SK-N-SH treated with all-trans-retinoic acid at 6 μM for 48 hours (cell line): ENCODE data around the gene ACACB.

Experiments
- ATAC-seq: fragments of 200-7000 bp; cut with Tn5 transposase; 3 replicates; pipeline ENCODE4 v1.9.1; 2020; ENCODE audit warnings: mild to moderate bottlenecking, moderate library complexity
- ARNTL ChIP-seq: fragments of 450-650 bp; formaldehyde crosslinking; IDR thresholded peaks from 2 replicates; pipeline ENCODE4 v1.5.0; 2020; ENCODE audit warnings: low read depth, mild to moderate bottlenecking, moderate library complexity, borderline replicate concordance
- BACH2 ChIP-seq: fragments of 250-450 bp; sonication (Bioruptor Pico); IDR thresholded peaks from 2 replicates; pipeline ENCODE4 v1.9.0; 2021; ENCODE audit warnings: mild to moderate bottlenecking, borderline replicate concordance
- CSDC2 ChIP-seq: fragments of 250-450 bp; sonication (Bioruptor Pico); IDR thresholded peaks from 2 replicates; pipeline ENCODE4 v1.5.0; 2020; ENCODE audit warnings: mild to moderate bottlenecking, moderate library complexity
- GLIS3 ChIP-seq: fragments of 250-450 bp; sonication (Bioruptor Pico); IDR thresholded peaks from 2 replicates; pipeline ENCODE4 v1.5.0; 2020; ENCODE audit warnings: mild to moderate bottlenecking, moderate library complexity
- ISL1 ChIP-seq: fragments of 250-450 bp; sonication (Bioruptor Pico); IDR thresholded peaks from 2 replicates; pipeline ENCODE4 v2.1.2; 2022; ENCODE audit warnings: mild to moderate bottlenecking, moderate library complexity
- OSR1 ChIP-seq: fragments of 250-450 bp; sonication (Bioruptor Pico); IDR thresholded peaks from 2 replicates; pipeline ENCODE4 v1.8.0; 2022; ENCODE audit warnings: moderate library complexity, mild to moderate bottlenecking, inconsistent platforms
- PPARA ChIP-seq: fragments of 250-450 bp; sonication (Bioruptor Pico); IDR thresholded peaks from 2 replicates; pipeline ENCODE4 v1.5.0; 2020; ENCODE audit warnings: mild to moderate bottlenecking, borderline replicate concordance
- RARB ChIP-seq: fragments of 250-450 bp; sonication (Bioruptor Pico); IDR thresholded peaks from 2 replicates; pipeline ENCODE4 v1.8.0; 2021; ENCODE audit warnings: mild to moderate bottlenecking, moderate library complexity
- SNAI2 ChIP-seq: fragments of 250-450 bp; sonication (Bioruptor Pico); IDR thresholded peaks from 2 replicates; pipeline ENCODE4 v1.5.0; 2020; ENCODE audit warnings: mild to moderate bottlenecking, moderate library complexity
- TOX ChIP-seq: fragments of 250-450 bp; sonication (Bioruptor Pico); IDR thresholded peaks from 2 replicates; pipeline ENCODE4 v1.8.0; 2021; ENCODE audit warnings: mild to moderate bottlenecking, moderate library complexity, borderline replicate concordance
- ZC3H10 ChIP-seq: fragments of 250-450 bp; sonication (Bioruptor Pico); IDR thresholded peaks from 2 replicates; pipeline ENCODE4 v1.5.1; 2021; ENCODE audit warnings: mild to moderate bottlenecking, moderate library complexity
- ZFP3 ChIP-seq: fragments of 250-450 bp; sonication (Bioruptor Pico); IDR thresholded peaks from 2 replicates; pipeline ENCODE4 v1.5.0; 2020; ENCODE audit warnings: mild to moderate bottlenecking, moderate library complexity
- ZNF565 ChIP-seq: fragments of 450-650 bp; formaldehyde crosslinking; conservative IDR thresholded peaks from 2 replicates; pipeline ENCODE4 v1.5.0; 2020; ENCODE audit warnings: low read depth, mild to moderate bottlenecking, moderate library complexity
- ZNF70 ChIP-seq: fragments of 450-650 bp; formaldehyde crosslinking; IDR thresholded peaks from 2 replicates; pipeline ENCODE4 v1.5.0; 2020; ENCODE audit warnings: mild to moderate bottlenecking, moderate library complexity
- TF ChIP-seq, protein P1 (sequence below): fragments of 250-450 bp; sonication (Bioruptor Pico); IDR thresholded peaks from 2 replicates; pipeline ENCODE4 v1.8.0; 2021; ENCODE audit warnings: low read depth, mild to moderate bottlenecking, moderate library complexity, borderline replicate concordance
- TF ChIP-seq, protein P2 (sequence below): fragments of 250-450 bp; sonication (Bioruptor Pico); IDR thresholded peaks from 2 replicates; pipeline ENCODE4 v1.5.1; 2020; ENCODE audit warnings: low read depth, mild to moderate bottlenecking, moderate library complexity
- TF ChIP-seq, protein P3 (sequence below): fragments of 250-450 bp; sonication (Bioruptor Pico); IDR thresholded peaks from 2 replicates; pipeline ENCODE4 v1.5.0; 2020; ENCODE audit warnings: mild to moderate bottlenecking, moderate library complexity
- TF ChIP-seq, protein P4 (sequence below): fragments of 250-450 bp; sonication (Bioruptor Pico); IDR thresholded peaks from 2 replicates; pipeline ENCODE4 v1.8.0; 2020; ENCODE audit warnings: mild to moderate bottlenecking, moderate library complexity, borderline replicate concordance

ACACB gene

DNA sequence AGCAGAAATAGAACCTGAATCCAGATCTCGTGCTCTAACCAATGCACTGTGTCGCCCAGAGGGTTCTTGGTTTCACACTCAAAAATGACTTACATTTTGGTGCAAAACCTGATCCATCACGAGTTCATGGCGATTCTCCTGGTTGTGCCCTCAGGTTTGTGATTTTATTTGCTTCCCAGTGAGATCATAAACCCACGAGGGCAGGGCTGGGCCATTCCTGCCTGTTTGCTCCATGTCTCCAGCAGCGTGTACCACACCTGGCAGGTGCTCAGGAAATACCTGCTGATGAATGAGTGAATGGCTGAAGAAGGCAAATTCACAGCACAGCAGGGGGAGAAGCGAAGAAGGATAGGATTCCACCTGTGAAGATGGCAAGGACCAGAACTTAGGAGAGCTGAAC is 9.4 kb downstream of the ACACB start:
- no peak for TF ChIP-seq RARB (CRISPR knock-in tag)
- TF ChIP-seq TOX (CRISPR knock-in tag): no peak
- TF ChIP-seq ZC3H10 (CRISPR knock-in tag): no peak
- TF ChIP-seq, protein P1, sequence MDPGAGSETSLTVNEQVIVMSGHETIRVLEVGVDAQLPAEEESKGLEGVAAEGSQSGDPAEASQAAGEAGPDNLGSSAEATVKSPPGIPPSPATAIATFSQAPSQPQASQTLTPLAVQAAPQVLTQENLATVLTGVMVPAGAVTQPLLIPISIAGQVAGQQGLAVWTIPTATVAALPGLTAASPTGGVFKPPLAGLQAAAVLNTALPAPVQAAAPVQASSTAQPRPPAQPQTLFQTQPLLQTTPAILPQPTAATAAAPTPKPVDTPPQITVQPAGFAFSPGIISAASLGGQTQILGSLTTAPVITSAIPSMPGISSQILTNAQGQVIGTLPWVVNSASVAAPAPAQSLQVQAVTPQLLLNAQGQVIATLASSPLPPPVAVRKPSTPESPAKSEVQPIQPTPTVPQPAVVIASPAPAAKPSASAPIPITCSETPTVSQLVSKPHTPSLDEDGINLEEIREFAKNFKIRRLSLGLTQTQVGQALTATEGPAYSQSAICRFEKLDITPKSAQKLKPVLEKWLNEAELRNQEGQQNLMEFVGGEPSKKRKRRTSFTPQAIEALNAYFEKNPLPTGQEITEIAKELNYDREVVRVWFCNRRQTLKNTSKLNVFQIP: no peak
- TF ChIP-seq OSR1 (CRISPR knock-in tag): no peak
- TF ChIP-seq BACH2 (CRISPR knock-in tag): no peak
- no peak for TF ChIP-seq ARNTL (CRISPR knock-in tag)
- TF ChIP-seq, protein P2, sequence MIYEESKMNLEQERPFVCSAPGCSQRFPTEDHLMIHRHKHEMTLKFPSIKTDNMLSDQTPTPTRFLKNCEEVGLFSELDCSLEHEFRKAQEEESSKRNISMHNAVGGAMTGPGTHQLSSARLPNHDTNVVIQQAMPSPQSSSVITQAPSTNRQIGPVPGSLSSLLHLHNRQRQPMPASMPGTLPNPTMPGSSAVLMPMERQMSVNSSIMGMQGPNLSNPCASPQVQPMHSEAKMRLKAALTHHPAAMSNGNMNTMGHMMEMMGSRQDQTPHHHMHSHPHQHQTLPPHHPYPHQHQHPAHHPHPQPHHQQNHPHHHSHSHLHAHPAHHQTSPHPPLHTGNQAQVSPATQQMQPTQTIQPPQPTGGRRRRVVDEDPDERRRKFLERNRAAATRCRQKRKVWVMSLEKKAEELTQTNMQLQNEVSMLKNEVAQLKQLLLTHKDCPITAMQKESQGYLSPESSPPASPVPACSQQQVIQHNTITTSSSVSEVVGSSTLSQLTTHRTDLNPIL (CRISPR knock-in tag): no peak
- no peak for TF ChIP-seq ZFP3 (CRISPR knock-in tag)
- TF ChIP-seq, protein P3, sequence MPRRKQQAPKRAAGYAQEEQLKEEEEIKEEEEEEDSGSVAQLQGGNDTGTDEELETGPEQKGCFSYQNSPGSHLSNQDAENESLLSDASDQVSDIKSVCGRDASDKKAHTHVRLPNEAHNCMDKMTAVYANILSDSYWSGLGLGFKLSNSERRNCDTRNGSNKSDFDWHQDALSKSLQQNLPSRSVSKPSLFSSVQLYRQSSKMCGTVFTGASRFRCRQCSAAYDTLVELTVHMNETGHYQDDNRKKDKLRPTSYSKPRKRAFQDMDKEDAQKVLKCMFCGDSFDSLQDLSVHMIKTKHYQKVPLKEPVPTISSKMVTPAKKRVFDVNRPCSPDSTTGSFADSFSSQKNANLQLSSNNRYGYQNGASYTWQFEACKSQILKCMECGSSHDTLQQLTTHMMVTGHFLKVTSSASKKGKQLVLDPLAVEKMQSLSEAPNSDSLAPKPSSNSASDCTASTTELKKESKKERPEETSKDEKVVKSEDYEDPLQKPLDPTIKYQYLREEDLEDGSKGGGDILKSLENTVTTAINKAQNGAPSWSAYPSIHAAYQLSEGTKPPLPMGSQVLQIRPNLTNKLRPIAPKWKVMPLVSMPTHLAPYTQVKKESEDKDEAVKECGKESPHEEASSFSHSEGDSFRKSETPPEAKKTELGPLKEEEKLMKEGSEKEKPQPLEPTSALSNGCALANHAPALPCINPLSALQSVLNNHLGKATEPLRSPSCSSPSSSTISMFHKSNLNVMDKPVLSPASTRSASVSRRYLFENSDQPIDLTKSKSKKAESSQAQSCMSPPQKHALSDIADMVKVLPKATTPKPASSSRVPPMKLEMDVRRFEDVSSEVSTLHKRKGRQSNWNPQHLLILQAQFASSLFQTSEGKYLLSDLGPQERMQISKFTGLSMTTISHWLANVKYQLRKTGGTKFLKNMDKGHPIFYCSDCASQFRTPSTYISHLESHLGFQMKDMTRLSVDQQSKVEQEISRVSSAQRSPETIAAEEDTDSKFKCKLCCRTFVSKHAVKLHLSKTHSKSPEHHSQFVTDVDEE (CRISPR knock-in tag): no peak
- no peak for TF ChIP-seq PPARA (CRISPR knock-in tag)
- TF ChIP-seq, protein P4, sequence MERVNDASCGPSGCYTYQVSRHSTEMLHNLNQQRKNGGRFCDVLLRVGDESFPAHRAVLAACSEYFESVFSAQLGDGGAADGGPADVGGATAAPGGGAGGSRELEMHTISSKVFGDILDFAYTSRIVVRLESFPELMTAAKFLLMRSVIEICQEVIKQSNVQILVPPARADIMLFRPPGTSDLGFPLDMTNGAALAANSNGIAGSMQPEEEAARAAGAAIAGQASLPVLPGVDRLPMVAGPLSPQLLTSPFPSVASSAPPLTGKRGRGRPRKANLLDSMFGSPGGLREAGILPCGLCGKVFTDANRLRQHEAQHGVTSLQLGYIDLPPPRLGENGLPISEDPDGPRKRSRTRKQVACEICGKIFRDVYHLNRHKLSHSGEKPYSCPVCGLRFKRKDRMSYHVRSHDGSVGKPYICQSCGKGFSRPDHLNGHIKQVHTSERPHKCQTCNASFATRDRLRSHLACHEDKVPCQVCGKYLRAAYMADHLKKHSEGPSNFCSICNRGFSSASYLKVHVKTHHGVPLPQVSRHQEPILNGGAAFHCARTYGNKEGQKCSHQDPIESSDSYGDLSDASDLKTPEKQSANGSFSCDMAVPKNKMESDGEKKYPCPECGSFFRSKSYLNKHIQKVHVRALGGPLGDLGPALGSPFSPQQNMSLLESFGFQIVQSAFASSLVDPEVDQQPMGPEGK (CRISPR knock-in tag): no peak
- TF ChIP-seq CSDC2: no peak
- TF ChIP-seq ISL1 (CRISPR knock-in tag): no peak
- TF ChIP-seq GLIS3 (CRISPR knock-in tag): no peak

DNA sequence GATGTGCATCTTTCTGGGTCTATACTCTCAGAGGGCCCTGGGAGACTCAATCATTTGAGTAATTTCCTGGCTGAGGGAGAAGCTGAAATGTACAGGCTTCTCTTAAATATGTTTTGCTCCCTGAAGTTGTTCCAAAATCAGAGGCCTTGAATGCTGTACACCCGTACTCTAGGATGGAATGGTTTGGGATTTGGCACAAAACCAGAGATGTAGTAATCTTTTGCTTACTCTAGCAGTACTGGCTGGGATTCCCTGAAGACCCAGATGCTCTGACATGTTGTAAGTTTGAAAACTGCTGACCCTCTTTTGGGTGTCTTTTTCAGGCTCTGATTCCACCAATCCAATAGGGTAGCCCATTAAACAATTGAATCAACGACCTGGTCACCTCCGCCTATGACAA is 10.4 kb downstream of the ACACB start:
- no peak for ATAC-seq
- TF ChIP-seq GLIS3 (CRISPR knock-in tag) (no peak), ZNF70 (CRISPR knock-in tag) (no peak), ZFP3 (CRISPR knock-in tag) (no peak), PPARA (CRISPR knock-in tag) (no peak), BACH2 (CRISPR knock-in tag) (no peak), SNAI2 (no peak), TOX (CRISPR knock-in tag) (no peak), ZNF565 (CRISPR knock-in tag) (no peak)
- TF ChIP-seq, protein P1: no peak
- TF ChIP-seq, protein P4 (CRISPR knock-in tag): no peak
- TF ChIP-seq, all 23 proteins: peak for 0

More for the DNA sequence above, 9.4 kb downstream of the ACACB start:
- ATAC-seq: no peak
